HG03060 (cell line): ENCODE data around the gene USP12.
"Not testable (repeated sequence)": the region's sequence is repeated elsewhere in the genome, so short reads cannot be mapped to it uniquely, and the experiment has no call there.

Experiments used
- ATAC-seq: cut with Tn5 transposase; IDR thresholded peaks from one replicate; pipeline ENCODE4 v1.9.1; 2021; ENCODE audit warnings: low read depth, moderate number of reproducible peaks; ENCODE audit not compliant: unreplicated experiment

USP12 gene

DNA sequence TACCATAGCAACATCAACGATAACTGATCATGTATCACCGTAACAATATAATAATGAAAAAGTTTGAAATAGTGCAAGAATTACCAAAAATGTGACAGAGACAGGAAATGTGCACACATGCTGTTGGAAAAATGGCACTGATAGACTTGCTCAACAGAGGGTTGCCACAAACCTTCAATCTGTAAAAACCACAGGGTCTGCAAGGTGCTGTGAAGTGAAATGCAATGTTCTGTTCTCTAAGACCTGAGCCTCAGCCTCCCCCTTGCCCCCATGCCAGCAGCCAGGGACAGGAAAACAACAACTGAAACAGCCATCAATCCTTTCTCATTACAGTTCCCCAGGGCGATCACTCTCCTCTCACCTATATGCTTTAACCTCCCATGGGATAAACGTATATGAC, 88.4 kb downstream of the USP12 start:
- ATAC-seq: no peak

DNA sequence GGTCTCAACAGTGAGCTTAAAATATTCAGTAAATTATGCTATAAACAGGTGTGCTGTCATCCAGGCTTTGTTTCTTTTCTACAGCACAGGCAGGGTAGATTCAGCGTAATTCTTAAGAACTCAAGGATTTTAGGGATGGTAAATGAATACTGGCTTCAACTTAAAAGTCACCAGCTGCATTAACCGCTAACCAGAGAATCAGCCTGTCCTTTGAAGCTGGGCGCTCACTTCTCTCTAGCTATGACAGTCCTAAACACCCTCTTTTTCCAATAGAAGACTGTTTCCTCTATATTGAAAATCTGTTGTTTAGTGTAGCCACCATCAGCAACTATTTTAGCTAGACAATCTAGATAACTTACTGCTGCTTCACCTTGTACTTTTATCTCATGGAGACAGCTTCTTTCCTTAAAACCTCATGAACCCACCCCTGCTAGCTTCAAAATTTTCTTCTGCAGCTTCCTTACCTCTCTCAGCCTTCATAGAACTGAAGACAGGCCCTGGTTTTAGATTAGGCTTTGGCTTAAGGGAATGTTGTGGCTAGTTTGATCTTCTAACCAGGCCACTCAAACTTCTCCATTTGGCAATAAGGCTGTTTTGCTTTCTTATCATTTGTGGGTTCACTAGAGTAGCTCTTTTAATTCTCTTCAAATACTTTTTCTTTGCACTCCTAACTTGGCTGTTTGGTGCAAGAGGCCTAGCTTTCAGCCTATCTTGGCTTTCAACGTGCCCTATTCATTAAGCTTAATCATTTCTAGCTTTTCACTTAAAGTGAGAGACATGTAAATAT, 89.5 kb downstream of the USP12 start:
- no peak for ATAC-seq

DNA sequence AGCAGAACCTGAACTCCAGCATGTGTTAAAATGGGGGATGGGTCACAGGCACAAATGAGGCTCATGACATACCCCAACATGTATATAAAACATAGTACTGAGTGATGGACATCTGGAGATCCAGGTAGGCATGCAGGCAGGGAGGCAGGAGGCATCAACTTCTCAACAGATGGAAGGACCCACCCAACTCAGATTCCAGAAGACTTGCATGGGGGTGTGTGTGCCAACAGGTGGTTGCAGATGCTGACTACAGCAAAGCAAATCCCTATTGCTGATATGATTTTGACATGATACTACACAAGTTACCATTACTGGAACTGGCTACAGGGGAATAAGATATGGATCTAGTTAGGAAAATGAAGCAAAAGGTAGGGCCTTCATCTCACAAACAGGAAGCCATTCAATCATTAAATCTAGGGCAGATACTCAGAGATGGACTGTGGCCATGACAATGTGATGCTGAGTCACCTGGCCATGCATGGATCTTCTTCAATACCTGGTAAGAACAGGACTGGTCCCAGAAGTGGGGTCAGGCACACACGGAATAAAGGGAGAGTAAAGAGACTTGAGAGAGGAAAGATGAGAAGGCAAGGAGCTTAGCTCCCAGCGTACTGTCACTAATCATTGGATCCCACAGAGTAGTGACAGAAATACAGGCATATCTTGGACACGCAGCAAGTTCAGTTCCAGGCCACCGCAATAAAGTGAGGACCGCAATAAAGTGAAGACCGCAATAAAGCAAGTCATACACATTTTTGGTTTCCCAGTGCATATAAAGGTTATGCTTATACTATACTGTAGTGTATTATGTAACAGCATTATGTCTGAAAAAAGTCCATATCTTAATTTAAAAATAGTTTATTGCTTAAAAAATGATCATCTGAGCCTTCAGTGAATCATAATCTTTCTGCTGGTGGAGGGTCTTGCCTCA, 91.3 kb downstream of the USP12 start:
- no peak for ATAC-seq

DNA sequence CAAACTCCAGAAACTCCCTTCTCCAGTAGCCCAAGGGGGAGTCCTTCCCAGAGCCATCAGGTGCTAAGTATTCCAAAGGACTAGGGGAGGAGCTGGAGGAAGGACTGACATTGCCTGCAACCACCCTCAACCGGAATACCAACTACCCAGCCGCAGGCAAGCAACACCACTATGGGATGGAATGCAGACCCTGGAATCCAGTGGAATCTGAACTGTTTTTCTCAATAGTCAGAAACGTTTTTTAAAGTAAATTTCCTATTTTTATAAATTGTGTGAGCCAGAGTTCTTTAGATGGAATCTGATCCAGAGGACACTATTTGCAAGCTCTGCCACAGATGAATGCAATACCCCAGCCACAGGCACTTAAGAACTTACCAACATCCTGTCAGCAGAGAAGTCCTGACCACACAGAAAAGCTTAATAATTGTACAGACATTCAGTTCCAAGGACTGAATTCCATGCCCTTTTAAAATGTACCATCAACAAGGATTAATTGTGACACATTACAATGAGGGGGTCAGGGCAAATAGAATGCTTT, 92.1 kb downstream of the USP12 start:
- ATAC-seq: no peak

DNA sequence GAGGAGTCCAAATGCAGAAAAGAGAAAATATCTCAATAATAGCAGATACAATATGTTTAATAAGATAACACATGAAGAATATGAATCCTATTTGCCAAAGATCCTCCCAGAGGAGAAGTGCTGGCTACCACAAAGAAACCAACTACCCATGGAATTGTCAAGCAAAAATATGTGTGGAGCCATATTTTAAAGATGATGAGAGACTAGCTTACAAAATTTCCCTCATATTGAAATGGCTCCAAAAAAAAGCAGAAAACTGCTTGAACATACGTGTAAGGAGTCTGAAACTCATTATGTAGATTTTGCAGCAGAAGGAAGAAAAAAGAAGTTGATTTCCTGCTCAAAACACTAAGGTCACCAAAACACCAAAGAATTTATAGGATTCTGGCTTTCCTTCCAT, 94.2 kb downstream of the USP12 start:
- no peak for ATAC-seq

DNA sequence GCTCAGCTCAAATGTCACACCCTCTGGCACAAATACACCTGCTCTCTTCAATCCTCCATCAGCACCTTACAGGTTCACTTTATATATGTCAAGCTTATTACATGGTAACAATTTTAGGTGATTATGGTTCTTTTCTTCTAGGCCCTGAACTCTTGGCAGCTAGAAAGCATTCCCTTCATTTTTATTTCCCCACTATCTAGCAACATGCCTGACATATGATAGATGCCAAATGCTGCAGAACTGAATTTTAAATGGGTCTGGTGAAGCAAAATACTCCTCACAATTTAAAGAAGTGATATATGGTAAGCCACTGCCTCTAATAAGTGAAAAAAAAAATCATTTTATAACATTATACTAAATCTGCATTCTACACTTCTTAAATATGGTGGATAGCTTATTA, 95.2 kb downstream of the USP12 start:
- no peak for ATAC-seq

DNA sequence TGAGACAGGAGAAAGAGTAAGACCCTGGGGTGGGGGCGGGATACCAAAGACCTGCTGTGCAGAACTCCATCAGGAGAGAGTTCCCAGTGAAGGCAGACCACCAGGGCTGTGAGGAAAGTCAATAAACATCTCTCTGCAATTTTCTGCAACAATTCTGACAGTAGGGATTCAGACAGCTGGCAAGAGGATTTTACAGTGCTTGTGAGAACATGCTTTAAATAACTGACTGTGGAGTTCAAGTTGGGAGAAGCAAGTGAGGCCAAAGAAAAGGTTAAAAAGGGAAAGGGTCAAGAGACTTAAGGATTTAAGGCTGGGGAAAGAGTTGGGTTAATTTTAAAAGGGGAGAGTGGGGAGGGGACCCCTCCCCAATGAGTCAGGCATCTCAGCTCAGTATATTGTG, 98.4 kb downstream of the USP12 start:
- no peak for ATAC-seq

DNA sequence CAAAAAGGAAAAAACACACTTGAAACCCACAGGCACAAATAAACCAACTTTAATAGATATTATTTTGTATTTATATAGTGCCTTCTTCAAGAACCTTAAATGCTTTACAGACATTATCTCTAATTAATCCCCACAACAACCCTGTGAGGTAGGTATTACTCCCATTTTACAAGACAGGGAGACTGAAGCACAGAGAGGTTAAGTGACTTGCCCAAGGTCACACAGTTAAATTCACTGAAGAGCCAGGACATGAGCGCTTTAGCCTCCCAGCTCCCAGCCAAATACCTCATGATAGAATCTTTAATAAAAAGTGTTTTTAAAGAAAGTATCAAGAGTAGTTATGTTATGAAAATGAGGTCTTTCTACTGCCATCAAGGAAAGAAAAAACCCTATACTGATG, 105.5 kb downstream of the USP12 start:
- ATAC-seq: not testable (repeated sequence)

DNA sequence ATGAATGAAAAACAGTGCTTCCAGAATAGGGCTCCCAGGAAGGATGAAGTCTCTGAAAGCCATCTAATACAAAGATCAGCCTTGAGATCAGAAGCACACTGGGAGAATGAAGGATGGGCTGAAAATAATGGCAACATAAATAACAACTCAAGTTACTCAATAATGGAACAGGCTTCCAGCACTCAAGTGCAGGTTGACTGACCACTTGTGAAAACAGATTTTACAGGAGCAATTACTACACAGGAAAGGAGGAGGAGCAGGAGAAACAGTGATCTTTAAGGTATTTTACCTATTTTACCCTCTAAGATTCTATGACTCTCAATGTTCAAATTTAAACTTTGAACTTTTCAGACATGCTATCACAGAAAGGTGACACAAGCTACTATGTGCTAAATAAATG, 106.0 kb downstream of the USP12 start:
- no peak for ATAC-seq

DNA sequence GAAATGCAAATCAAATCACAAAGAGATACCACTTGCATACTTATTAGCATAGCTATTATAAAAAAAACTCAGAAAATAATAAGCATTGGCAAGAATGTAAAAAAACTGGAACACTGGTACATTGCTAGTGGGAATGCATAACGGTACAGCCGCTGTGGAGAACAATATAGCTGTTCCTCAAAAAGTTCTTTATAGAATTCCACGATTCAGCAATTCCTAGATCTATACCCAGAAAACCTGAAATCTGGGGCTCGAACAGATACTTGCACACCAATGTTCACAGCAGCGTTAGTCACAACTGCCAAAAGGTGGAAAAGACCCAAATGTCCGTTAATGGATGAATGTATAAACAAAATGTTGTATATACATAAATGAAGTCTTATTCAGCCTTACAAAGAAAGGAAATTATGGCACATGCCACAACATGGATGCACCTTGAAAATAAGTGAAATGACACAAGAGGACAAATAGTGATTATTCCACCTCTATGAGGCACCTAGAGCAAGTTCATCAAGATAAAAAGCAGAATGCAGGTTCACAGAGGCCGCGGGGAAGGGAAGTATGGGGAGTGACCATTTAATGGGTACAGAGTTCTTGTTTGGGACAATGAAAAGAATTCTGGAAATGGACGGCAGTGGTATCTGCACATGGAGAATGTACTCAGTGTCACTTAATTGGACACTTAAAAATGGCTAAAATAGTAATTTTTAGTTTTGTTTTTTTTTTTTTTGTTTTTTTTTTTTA, 107.2 kb downstream of the USP12 start:
- no peak for ATAC-seq

DNA sequence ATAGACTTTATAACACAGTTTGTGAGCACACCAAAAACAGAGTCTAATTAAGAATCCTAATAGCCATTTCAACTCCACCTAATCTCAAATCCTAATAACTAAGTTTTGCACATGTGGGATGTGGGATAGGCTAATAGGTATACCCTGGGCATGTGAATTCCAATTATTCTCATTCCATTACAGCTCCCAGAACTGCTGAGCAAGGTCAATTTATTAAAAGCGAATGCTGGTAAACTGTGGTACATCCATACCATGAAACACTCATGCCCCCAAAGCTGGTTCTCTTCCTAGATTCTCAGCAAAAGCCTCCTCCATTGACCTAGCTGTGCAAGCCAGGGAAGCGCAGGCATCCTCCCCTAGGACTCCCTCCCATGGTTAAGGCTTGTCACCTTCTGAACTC, 113.8 kb downstream of the USP12 start:
- no peak for ATAC-seq

DNA sequence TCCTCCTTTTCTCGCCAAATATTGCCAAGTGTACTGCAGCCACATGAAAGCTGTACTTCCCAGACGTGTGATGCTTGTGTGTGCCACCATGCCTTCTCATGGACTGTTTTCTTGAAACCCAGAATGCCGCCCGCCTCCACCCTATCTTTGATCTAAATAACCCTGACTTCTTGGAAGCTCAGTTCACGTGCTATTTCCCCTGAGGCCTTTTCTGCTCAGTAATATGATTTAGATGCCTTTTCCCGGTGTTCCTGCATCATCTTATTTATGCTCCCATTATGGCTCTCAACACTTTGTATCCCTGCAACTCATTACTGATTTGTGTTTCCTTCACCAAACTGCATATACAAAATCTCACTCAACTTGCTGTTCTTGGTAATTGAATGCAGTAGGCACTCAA, 116.1 kb downstream of the USP12 start:
- no peak for ATAC-seq

DNA sequence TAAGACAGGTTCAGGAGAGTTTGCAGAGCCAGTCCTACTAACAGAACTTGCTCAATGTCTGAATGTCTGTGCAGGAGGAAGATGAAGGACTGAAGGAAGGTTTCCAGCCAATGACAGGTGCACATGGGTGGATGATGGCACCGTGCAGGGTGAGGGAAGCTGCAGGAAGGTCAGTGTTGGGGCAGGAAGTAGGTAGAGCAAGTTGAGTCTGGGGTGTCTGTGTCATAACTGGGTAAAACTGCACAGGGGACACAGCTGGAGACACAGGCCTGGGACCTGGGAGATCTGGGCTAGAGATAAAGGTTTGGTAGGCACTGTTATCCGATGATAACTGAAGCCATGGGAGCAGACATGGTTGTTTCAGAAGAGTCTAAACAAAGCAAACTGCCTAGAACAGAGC, 116.9 kb downstream of the USP12 start:
- no peak for ATAC-seq

DNA sequence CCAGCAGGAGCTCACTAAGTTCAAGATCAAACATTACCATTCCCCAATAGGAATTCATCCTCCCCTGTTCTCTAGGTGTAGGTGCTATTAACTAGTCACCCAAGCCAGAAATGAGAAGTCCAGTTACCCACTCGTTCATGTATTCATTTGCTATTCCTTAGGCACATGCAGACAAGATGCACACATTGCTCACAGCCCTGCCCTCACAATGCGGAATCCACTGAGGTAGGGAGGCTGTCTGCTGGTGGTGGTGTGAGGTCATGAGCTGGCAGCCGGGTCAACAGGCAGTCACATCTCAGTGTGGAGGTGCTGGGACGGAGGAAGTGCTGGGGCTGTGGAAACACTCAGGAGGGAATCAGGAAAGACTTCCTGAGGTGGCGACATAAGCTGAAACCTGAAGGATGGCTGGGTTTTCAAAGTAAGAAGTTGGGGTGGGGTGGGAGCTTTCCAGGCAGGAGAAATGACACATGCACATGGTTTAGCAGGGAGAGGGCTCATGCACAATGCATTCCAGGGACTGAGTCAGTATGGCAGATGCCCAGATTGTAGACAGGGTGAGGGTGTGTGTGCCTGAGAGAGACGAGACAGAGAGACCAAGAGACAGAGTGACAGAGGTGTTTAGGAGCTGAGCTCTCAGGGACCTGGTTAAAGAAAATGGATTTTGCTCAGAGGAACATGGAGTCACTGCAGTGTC, 117.6 kb downstream of the USP12 start:
- no peak for ATAC-seq

DNA sequence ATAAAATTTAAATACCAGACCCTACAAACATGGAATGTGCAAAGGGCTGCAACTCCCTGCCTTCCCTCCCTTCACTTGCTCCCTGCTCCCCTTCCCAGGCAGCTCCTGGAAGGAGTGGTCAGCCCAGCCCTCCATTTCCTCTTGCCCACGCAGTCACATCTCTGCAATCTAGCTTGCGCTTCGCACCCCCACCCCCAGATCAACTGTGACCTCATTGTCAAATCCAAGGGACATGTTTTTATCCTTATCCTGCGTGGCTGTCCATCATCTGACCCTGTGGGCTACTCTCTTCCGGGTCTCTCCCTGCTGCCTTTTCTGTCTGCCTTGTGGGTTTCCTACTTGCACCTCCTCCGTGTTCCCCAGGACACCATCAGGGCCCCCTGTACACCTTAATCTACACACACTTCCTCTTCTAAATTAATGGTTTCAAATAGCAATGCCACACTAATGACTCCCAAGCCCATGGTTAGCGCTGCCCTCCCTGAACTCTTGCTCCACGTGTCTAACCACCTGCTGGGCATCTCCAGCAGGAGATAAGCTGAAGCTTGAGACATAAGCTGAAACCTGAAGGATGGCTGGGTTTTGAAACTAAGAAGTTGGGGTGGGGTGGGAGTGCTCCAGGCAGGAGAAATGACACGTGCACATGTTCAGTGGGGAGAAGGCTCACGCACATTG, 118.3 kb downstream of the USP12 start:
- ATAC-seq: no peak

DNA sequence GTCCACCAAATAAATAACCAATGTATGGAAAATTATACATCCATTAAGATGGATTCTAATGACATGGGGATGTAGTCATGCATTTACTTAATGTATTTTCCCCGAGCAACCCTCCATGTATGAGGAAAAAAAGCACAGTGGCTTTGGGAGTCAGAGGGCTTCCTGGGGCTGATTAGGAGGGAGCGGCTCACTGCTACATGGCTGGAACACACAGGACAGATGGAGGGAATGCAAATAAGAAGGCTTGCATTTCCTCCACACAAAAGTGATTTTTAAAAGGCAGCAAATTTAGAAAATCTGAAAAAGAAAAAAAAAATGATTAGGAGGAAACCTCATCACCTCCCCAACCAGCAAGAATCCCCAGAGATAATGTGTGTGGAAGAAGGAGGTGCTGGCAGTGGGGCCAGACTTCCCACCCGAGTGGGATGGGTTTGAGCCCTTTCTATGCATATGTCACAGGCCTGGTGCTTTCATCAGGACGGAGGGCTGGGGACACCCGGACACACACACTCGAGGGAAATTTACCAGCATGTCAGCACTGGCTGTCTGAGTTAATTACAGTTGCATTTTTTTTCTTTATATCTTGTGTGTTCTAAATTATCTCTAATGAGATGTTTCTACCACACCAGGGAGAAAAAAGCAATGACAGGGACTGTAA, 118.9 kb downstream of the USP12 start:
- no peak for ATAC-seq

DNA sequence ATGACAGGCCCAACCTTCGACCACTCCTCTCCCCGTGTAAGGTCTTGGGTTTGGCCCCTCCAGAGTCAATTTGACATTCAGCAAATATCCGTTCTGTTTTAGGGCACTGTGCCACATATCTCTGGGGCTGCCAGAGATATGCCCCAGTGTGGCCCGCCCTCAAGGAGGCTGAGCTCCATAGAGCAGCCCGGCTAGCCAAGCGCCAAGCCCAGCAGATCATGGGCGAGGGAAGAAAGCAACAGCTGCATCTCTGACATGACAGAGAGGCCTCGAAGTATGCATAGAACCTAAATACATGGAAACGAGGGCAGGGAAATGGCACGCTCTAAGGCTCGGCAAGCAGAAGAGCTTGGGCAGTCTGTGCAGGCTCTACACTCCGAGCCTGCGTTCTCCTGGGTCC, 124.5 kb downstream of the USP12 start:
- no peak for ATAC-seq

DNA sequence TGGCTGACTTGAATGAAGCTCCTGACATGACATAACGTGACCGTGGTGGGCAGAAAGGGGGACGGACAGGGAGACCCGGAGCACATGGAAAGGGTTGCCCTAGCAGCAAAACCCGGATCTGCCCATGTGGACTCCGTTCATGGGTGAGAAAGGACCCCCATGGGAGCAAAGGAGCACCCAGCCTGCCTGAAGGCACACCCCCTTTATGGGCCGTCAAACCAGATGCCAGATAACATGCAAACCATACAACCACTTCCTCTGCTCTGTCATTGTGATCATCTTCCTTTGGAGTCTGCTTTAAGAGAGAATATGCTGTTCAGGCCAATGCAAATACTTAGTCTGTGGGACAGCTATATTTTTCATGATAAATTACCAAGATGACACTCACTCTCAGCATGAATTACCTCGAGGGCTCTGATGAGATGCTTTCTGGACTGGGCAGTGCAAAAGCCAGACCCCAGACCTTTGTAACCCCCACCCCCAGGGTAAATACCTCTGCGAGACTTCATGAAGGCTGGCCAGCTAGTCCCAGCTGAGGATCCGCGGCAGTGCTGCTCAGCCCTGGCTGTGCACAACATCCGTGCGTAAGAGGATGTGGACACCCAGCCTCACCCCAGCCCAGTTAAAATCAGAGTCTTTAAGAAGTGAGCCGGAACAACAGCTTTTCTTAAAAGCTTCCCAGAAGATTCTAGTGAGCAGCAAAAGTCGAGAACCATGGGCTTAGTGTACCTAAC, 126.6 kb downstream of the USP12 start:
- no peak for ATAC-seq

DNA sequence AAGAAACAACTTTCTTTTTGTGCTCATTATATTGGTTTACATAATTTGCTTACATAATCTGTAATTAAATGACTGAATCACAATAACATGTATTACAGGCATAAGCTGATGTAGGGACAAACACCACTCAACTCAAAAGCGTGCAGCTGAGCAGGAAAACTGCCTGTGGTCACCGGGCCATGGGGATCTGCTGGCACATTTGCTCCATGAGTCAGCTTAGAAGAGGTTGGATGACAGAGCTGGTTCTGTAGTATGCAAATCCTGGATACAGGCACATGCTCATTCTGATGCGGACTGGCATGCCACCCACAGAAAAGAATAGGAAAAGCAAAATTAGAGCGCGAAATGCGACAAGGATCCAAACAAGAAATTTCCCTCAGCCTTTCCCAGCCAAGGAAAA, 128.6 kb downstream of the USP12 start:
- no peak for ATAC-seq
